SIG-M5 treated with dmso at 0.1 percent for 504 hours (cell line): ENCODE data around the gene SHC4.
"Not testable (repeated sequence)": the region's sequence is repeated elsewhere in the genome, so short reads cannot be mapped to it uniquely, and the experiment has no call there.

ENCODE experiments used
- DNase-seq: peaks from one replicate; lab custom pipeline; 2025; ENCODE audit not compliant: unreplicated experiment; lab: John Stamatoyannopoulos, UW

The SHC4 gene

DNA sequence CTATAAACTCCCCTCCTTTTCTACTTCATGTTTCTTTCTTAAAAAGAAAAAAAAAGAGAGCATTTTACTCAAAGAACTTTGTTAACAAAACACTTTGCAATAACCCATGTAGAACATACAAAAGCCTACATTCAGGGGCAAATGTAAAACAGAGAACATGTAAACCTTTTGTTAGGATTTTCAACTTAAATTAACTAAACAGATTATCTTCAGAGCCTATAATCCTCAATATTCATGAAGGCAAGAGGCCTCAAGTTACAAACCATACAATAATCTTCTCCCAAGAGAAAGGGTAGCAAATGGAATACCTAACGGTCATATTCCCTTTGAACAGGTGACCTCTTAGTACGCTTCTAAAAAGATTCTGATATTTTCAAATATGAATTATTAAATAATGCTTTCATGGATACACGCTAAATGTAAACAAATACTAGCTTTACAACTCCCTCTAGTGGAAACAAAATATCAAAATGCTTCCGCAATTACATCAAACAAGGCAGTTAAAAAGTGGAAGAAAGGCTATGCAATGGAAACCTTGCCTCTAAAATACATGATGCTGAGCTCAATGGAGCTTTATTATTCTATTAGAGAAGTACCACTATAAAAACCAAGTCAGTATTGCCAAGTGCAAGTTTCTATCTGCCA is 162.8 kb downstream of the SHC4 start:
- peak; percentile 30 for DNase-seq

DNA sequence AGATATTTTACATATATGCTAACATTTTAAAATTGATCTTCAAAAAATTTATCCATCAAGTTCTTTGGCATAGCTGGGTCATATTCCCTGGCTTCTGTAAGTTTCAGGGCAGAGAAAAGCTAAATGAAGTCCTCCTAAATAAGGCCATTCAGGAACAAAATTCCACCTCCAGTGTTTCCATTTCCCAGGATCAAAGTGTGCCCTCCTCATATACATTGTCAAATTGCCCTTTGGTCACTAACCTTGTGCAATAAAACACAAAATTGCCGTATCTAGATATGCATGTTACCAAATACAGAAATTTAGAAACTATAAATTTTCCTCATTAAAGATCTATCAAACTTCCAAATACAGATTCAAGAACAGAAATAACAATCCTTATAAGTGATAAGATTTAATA is 163.5 kb downstream of the SHC4 start:
- DNase-seq, result no peak

- no peak for DNase-seq
Measured at GRCh38 chr15:48798319-48798718, 165.4 kb downstream of the SHC4 start.

DNA sequence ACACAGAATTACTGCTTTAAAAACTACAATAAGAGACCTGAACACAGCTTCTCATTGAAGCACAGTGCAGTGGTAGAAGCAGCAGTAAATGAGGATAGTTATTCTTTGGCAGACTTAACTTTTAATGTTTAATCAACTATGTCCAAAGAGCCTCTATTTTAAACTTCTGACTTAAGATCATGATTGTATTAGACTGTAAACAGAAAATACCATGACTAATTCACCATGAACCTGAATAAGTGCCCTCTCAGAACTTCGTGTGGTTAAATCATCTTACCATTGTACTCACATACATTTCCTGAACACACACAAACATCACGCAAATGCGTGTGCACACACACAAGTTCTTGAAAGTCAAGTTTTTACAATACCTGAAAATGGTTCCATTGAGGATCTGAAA is 166.8 kb downstream of the SHC4 start:
- DNase-seq, result no peak

DNA sequence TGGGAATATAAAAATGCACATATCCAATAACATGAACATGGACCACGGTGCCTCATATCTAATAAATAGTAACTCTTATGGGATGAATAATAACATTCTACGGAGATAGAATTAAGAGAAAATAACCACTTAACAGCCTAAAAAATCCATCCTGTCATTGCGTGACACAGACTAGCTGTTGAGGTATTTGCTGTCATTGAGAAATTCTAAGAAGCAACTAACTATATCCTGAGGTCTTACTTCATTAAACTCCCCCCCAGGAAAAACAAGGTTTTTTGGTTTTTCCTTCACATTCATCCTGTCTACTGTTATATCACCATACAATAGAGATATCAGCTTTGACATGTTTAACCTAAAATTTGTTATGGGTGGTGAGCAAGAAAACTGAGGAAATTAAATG is 167.2 kb downstream of the SHC4 start:
- no peak for DNase-seq

DNA sequence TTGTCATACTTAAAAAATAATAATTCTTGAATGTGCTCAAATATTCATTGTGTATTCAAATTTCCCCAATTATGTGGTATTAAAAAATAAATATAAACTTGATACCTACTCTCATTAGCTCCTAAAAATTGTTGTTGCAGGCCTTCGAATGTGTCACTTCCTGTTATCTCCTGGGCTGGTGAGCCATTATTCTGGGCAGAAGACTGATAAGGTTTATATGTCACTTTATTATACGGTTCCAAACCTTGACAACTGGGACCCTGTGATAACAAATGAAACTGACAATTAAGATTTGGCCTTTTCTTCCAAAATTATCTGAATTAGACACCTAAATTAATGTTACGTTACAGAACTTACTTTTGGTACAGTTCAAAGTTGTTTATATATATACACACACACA is 167.8 kb downstream of the SHC4 start:
- no peak for DNase-seq

GRCh38 chr15:48794697-48795134 is 169.0 kb downstream of the SHC4 start:
- peak; percentile 88 for DNase-seq

DNA sequence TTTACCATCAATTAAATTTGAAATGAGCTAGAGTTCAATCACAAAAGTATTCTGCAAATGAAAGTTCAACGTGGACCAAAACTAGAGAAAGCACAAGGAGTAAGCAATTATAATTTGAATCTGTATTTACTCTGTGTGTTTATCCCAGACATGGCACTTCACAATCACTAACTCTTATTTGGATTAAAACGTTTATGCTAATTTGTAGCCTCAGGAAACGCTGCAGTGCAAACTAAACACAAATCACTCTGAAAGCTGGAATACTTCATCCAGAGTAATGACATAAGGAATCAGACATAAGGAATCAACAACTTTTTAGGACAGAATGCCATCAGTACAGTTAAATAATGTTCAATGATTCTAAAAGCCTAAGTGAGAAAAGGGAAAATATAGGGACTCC is 171.3 kb downstream of the SHC4 start:
- DNase-seq, result no peak

DNA sequence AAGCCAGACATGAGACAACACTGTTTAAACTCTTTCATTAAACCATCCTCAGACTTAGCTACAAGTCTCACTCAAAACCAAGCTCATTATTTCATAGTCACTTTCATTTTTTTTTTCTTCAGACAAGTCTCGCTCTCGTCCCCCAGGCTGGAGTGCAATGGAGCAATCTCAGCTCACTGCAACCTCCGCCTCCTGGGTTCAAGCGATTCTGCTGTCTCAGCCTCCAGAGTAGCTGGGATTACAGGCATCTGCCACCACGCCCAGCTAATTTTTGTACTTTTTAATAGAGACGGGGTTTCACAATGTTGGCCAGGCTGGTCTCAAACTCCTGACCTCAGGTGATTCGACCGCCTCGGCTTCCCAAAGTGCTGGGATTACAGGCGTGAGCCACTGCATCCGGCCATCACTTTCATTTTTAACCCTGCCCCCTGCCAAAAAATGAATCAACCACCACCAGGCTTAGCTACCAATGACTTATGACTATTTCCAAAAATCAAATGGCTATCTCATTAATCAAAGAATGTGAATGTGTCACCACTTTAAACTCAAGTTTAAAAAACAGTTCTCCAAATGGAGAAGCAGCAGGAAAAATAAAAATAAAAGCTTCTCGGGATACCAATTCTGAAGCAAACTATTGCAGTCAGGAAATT is 173.1 kb downstream of the SHC4 start:
- DNase-seq, result not testable (repeated sequence)

DNA sequence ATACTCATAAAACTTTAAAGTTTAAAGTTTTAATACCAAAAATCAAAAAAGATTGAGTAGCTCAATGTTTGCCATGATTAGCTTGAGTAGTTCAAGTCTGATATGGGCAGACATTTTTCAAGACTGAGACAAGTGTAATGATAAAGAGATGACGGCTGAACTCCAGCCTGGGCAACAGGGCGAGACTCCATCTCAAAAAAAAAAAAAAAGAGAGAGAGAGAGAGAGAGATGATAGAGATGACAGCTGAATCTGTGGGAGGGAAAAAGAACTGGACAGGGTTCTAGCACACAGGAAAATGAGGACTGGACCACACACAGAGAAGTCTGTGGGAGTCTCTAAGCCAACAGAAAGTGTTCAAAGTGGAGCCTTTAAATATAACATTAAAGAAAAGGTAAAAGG is 178.0 kb downstream of the SHC4 start:
- DNase-seq, result no peak

DNA sequence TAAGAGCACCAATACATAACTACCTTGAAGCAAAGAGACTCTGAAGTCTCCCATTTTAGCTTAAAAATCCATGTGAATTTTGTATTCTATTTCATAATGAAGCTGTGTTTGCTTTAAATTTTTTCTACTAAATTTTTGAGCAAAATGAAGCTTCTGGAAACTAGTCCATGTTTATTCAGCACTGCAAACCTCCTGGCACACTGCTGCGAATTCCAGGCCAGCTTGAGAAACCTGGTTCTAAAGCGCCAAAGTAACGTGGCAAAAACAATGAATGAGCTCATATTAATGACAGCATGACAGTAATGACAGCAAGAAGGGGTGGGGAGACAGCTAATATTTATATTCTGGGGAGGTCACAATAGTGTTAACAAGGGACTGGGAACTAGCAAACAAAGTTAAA is 178.5 kb downstream of the SHC4 start:
- DNase-seq, result no peak

GRCh38 chr15:48784756-48785155 is 179.0 kb downstream of the SHC4 start:
- no peak for DNase-seq

- no peak for DNase-seq
Measured at GRCh38 chr15:48782911-48783310, 180.8 kb downstream of the SHC4 start.

GRCh38 chr15:48781481-48782081 is 182.1 kb downstream of the SHC4 start:
- DNase-seq, result no peak

DNA sequence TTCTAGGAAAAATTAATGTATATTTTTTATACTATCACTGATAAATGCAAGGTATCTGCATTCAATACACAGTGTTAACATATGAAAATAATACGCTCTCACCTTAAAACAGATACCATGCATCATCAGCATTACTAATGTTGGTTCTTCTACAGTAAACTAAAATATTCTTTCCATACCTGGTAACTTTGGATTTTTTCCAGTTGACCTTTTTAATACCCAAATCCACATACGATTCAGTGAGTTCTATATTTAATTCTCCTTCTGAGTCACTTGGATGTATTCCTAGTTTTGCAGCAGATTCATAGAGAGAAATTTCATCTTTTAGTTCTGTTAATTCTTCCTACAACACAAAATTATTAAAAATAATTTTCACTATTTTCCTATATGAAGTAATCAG is 182.7 kb downstream of the SHC4 start:
- DNase-seq, result no peak

- DNase-seq, result no peak
Measured at GRCh38 chr15:48778331-48778730, 185.4 kb downstream of the SHC4 start.

GRCh38 chr15:48777645-48778330 is 185.9 kb downstream of the SHC4 start:
- DNase-seq, result no peak

GRCh38 chr15:48775546-48775945 is 188.2 kb downstream of the SHC4 start:
- DNase-seq, result no peak

DNA sequence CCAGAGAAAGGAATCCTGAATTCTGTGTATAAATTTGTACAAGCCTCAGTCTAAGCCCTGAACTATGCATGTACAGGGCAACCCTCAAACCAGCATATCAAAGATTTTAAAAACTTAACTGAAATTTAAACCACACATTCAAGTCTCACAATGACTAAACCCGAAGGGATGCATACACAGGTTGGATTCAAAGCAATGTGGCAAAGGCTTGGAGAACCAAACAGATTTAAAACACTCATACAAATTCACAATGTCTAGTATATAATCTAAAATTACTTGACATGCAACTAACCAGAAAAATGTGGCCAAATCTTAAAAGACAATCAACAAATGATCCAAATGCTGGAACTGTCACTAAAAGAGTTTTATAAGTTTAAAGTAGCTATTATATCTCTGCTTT is 189.2 kb downstream of the SHC4 start:
- no peak for DNase-seq
